GM08714 (cell line): ENCODE data around the gene CHRNB4.

Experiments used
- H3K4me3 ChIP-seq: fragments of 200-500 bp; sonication (Bioruptor generic); 2 replicates; pipeline ENCODE4 v1.5.1; 2014; ENCODE audit warnings: mild to moderate bottlenecking, low read length, inconsistent platforms
- ZNF274 ChIP-seq: IDR thresholded peaks from 2 replicates; pipeline ENCODE4 v1.6.1; 2012; ENCODE audit warnings: mild to moderate bottlenecking, low read depth, low read length

CHRNB4 gene

DNA sequence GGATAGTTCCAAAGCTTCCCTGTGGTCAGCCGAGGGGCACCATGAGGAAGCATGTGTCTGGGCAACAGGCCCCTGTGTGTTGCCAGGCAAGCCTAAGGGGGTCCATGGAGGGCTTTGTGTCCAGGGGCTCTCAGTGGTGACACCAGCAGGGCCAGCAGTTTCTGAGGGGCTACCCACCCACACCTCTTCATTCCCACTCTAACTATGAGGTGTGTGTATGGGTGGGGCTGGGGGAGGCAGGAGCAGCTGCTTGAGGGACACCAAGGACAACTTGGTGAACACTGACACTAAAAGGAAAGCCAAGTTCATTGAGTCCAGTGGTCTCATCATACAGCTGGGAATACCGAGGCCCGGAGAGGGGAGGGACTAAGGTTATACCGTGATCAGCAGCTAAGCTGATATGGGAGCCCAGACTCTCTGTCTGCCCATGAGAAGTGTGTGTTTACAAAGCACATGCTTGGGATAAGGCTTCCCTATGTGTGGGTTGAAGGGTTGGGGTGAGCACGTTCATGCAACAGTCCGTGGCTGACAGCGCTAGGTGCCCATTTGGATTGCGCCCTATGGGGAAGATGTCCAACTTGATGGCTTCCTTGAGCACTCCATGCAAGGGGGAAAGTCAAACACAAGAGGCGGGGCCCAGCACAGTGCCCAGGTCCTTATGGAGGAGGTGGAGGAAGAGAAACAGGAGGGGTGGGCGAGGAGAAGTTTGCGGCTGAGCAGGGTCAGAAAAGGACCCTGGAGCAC, 34.8 kb upstream of the CHRNB4 start:
- no peak overlapping the region for H3K4me3 ChIP-seq
- TF ChIP-seq ZNF274 = no peak

DNA sequence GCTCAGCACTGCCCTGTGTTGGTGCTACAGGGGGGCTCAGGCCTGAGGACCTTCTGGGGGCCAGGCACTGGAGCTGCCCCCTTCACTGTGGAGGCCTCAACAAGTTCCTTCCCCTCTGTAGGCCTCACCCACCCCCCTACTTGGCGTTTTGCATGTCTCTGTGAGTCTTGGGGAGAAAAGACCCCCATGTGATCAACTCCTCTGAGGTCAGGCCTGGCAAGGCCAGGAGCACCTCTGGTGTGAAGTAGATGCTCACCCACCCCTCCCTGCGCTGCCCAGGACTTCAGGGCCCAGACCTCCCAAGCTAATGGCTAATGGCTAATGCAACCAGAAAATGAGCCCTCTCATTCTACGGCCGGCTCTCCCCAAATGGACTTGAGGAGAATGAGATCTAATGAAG, 34.2 kb upstream of the CHRNB4 start:
- no peak for TF ChIP-seq ZNF274
- no peak overlapping the region for H3K4me3 ChIP-seq

- TF ChIP-seq ZNF274 = no peak
These were observed 33.0 kb upstream of the CHRNB4 start for GRCh38 chr15:78673917-78674444.

DNA sequence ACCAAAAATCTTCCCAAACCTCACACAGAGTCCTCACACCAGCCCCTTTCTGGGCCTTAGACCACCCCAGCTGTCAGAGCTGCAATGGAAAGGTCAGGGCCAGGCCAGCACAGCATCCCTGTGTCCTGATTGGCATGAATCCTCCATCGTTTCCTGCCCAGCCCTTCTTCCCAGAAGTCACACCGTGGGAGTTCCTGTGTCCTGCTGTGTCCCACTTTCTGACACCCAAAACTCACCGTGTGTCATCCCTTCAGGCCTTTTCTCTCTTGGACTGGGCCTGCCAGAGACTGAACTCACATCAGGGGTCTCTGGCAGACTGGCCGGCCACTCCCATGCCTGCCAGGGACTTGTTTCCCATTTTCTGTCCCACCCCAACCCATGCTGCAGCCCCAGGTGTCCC, 32.5 kb upstream of the CHRNB4 start:
- no peak for TF ChIP-seq ZNF274
- no peak overlapping the region for H3K4me3 ChIP-seq

More at GRCh38 chr15:78673917-78674444, 33.0 kb upstream of the CHRNB4 start:
- no peak overlapping the region for H3K4me3 ChIP-seq

- no peak overlapping the region for H3K4me3 ChIP-seq
- no peak for TF ChIP-seq ZNF274
These were observed 31.4 kb upstream of the CHRNB4 start for GRCh38 chr15:78672285-78673014.

DNA sequence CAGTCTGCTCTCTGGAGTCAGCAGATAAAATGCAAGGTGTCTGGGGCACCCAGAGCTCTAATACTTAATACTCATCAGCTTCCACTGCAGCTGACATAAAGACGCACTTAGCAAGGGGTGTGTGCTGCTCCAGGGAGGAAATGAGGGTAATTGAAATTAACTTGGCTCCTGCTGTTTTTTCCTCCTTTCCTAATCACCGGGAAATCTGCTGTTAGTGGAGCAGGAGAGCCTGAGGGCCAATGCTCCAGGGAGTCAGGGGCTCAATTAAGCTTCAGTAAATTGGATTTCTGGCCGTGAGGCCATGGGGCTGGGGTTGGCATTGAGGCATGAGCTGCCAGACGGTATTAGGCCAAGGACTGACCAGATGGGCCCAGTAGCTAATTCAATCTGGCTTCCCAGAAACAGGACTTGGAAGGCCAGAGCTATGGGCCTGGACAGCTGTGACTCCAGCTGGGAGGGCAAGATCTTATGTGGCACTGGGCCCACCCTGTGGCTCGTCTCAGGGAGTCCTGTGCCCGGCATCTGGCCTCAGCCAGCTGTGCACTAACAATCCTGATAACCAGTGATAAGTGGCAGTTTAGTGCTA, 30.7 kb upstream of the CHRNB4 start:
- no peak overlapping the region for H3K4me3 ChIP-seq
- no peak for TF ChIP-seq ZNF274

- no peak for TF ChIP-seq ZNF274
- no peak overlapping the region for H3K4me3 ChIP-seq
These were observed 28.0 kb upstream of the CHRNB4 start for GRCh38 chr15:78668987-78669386.

DNA sequence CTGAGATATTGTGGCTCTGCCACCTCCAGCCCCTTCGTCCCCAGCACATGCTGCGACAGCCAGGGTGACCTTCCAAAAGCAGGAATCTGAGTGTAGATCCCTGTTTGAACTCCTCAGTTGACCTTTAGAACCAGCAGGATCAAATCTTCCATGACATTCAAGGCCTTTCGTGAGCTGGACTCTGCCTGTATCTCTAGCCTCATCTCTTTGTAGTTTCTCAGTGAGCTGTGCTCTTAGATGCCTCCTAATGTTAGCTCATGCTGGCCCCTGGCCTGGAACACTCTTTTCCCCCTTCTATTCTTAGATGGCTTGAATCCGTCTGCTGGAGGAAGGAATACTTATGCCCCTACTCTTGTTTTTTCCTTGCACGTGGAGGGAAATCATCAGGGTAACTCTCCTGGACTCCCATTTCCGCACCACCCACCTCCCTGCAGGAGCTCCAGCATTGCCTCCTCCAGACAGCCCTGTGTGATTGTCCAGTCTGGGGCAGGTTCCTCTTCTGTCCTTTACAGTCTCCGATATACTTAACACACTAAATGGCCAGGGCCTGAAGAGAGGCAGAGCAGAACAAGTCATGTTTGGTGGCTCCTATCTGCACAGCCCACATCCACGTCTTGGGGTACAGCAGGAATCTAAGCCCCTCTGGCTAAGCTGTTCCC, 26.7 kb upstream of the CHRNB4 start:
- no peak for TF ChIP-seq ZNF274

GRCh38 chr15:78666010-78666409, 25.0 kb upstream of the CHRNB4 start:
- no peak for TF ChIP-seq ZNF274
- no peak overlapping the region for H3K4me3 ChIP-seq

More for the DNA sequence above, 26.7 kb upstream of the CHRNB4 start:
- no peak overlapping the region for H3K4me3 ChIP-seq

GRCh38 chr15:78663703-78664102, 22.7 kb upstream of the CHRNB4 start:
- no peak for TF ChIP-seq ZNF274
- H3K4me3 ChIP-seq = no peak overlapping the region

- TF ChIP-seq ZNF274 = no peak
- no peak overlapping the region for H3K4me3 ChIP-seq
These were observed 21.0 kb upstream of the CHRNB4 start for GRCh38 chr15:78662028-78662427.

GRCh38 chr15:78661001-78661400, 20.0 kb upstream of the CHRNB4 start:
- H3K4me3 ChIP-seq = no peak overlapping the region
- no peak for TF ChIP-seq ZNF274

DNA sequence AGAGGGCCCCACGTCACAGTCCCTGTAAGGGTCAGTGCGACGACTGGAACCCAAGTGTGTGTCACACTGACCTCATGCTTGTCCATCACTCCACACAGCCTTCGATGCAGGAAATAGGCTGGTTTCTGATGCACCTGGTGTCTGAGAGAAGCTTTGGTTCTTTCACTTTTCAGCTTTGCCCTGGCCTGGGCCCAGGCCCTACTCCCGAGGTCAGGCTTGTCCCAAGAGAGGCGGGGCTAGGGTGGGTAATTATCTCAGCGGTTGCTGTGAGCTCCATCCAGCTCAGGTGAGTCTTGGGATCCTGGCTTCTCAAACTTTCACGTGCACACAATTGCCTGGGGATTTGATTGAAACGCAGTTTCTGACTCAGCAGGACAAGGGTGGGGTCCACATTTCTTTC, 19.6 kb upstream of the CHRNB4 start:
- H3K4me3 ChIP-seq = no peak overlapping the region
- no peak for TF ChIP-seq ZNF274

DNA sequence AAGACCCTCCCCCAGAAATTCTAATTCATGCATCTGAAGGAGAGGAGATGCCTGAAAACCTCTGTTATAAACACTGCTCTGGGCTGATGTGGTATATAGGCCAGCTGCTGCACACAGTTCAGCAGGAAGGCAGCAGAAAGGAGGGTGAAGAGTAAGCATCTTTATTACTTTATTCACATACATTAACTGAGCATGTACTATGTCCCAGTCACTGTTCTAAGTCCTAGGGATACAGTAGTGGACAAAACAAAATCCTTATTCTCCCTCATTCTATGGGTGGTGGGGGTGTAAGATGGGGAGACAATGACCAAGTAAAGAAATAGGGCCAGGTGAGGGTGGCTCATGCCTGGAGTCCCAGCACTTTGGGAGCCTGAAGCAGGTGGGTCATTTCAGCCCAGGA, 17.8 kb upstream of the CHRNB4 start:
- no peak for TF ChIP-seq ZNF274
- no peak overlapping the region for H3K4me3 ChIP-seq
